DMS153 (cell line): Measurements from ENCODE around the gene RPL27A.
A peak's percentile ranks its signal among the peaks of the same experiment; 100 is the strongest.
"Not testable (repeated sequence)": the region's sequence is repeated elsewhere in the genome, so short reads cannot be mapped to it uniquely, and the experiment has no call there.

Experiments used
- DNase-seq: peaks from one replicate; lab custom pipeline; 2025; lab: John Stamatoyannopoulos, UW

Gene RPL27A

DNA sequence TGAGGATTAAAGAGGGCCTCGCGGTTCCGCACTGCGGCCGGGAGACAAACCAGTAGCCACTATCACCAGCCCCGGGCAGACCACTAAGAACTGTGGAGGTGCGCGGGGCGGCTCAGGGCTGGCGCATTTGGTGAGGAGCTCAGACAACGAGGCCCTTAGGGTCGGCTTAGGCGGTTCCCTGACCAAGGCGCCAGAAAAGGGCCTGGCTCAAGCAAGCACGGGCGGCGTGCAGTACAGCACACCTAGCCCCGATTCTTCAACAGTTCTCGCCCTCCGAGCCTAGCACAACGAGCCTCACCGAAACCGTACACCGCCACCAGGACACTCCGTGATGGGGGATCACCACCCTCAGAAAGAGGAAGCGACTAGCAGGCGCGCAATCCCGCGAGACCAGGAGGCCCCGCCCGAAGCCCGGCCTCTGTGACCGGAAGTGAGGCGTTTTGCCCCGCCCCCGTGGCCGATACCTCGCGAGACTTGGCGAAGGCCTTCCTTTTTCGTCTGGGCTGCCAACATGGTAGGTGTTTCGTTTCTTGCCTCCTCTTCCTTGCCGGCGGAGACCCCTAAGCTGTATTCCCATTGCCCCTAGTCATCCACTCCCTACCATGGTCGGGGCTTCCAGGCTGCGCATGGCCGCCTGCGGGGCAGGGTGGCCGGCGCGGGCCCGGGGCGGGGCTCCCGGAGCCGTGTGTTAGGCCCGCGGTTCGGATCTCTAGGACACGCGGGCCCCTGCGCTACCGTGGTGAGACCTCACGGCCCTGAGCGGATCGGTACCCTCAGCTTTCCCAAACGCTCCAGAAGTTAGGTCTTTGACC, at the start of gene RPL27A, which contains the start of gene TRIM66:
RPL27A (plus strand) TSS at position 490 of the 812 bp plus-strand sequence; CDS start at position 512, 22 bp downstream.
TRIM66 (minus strand) TSS at position 363 of the 812 bp plus-strand sequence. CDS start 10,391 bp downstream, outside the sequence.
- peak; percentile 93 for DNase-seq

DNA sequence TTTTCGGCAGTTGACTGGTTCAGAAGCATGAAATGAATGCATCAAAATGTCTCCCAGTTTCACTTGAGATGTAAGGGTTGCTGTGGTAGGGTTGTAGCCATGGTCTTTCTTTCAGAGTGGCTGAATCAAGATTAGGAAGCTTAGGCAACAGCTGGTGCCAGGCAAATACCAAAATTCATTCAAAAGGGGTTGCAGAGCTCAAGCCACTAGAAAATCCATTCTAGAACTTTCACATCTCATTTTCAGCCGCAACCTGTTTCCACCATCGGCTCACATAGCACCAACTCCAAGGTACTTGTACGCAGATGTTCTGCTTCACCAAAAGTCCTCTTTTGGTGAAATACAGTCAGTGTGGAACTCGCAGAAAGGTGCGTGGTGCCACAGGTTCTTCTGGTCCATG, 48.1 kb upstream of the RPL27A start:
- DNase-seq, result no peak

DNA sequence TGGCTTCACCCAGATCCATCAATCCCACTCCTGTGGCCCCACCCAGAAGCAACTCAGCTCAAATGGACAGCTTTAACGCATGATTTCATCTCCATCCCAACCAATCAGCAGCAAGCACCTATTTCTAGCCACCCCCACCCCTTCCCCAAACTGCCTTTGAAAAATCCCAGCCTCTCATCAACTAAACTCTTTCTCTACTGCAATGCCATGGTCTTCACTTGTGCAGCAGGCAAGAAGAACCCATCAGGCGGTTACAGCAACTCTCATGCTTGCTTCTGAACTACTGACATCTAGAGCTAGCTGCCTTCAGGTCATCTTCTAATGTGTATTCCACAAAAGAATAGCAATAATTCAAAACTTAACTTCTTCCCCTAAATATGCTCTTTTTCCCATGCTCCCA, 46.5 kb upstream of the RPL27A start:
- no peak for DNase-seq

DNA sequence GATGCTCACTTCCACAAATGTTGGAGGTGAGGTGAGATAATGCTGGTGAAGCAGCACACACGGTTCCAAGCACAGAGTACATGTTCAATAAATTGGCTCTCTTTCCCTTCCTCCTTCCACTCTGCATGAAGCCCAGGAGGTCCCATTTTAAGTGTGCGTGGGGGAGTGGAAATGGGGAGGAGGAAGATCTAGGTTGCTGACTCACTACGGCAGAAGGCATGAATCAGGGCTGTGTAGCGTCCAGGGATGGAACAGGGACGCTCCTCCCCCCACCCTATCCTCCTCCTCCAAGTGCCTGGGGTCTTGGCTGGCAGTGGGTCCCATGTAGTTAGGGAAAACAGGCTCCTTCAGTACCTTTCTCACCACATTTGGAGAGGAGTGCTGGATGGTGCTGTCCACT, 44.3 kb upstream of the RPL27A start:
- no peak for DNase-seq

DNA sequence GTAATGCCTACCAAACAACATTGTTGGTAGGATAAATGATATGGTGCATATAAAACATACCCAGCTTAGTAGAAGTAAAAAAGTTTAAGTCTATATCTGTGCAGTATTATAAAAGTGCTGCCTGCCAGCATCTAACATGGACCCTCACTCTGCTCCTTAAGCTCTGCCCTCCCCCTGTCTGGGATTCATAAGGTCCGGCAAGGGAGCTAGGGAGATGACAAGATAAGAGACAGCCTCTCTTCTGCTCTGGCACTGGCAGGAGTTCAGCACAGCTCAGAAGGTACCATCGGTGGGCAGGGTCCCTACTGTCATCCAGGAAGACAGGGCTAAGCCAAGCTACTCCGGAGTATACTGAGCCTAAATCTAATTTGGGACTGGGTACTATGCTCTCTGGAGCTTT, 42.9 kb upstream of the RPL27A start:
- no peak for DNase-seq

DNA sequence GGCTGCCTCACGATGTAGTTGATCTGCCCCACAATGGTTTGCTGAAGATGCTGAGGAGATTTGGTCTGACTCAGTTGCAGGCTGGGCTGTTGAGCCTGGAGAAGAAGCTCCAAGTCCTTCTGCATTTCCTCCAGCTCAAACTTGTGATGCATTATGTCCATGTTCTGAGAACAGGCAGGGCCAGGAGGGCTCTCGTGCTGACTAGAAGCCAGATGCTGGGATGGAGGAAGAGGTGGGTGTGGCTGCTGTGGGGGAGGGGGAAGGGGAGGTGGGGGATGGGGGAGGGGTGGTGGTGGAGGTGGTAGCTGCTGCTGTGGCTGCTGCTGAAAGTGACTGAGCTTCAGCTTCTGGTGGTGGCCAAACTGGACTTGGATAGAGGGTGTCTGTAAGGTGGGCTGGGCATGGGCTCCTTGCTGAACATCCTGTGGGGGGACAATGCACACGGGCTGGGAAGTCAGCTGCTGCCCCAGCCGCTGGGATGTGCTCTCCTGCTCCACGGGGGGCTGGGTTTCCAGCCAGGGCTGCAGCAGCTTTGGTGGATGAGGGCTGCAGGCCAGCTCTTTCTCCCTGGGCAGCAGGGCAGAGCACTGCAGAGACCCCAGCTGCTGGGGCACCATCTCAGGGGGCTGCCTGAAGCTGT, 42.2 kb upstream of the RPL27A start:
- no peak for DNase-seq

DNA sequence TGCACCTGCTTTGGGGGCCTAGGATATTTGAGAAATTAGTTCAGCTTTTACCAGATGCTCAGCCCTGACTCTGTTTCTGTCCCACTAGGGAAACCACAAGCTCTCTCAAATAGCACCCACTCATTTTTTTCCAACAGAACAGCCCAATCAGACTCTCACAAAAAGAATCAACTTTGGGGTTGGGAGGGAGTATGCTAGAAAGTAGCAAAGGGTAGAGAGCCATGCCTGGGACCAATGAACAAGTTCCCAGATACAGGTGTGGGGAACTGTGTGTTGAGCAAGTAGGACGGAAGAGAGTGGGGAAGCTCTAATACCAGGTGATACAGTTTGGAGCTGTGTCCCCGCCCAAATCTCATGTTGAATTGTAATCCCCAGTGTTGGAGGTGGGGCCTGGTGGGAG, 41.3 kb upstream of the RPL27A start:
- DNase-seq, result no peak

DNA sequence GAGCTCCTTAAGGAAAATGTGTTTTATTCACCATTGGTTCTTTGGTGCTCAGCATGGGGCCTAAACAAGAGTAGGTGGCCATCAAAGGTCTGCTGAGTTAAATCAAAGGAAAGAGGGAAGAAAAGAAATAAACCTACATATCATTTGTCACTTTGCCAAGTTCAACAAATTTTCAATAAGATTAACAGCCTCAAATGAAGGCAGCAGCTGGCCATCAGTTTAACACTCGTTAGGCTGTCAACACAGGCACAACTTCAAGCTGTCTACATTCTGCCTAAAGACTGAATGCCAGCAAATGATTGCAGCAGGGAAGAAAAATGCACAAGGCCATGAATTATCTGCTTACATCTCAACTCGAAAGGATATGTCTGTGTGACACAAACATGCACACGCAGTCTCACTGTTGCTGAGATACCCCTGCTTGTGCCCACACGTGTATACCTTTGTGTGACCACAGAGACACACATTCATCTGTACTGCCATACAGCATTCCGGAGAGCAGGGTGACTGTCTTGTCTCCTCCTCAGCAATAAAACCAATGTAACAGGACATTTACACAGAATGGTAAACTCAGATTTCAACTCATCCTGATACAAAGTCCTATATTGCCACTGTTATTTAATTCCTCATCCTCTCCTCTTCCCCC, 40.3 kb upstream of the RPL27A start:
- DNase-seq, result no peak

DNA sequence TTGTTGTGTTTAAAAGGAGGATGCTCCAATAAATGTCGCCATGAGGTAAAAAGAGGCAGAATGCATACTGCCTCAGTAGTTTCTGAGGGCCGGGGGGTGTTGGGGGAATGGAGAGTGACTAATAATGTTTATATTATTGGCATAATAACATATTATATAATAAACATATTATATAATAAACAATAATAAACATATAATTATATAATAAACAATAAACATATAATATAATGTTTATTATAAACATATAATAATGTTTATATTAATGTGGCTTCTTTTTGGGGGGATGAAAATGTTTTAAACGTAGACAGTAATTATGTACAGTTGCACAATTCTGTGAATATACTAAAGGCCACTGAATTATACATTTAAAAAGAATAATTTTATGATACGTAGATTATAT, 35.7 kb upstream of the RPL27A start:
- no peak for DNase-seq

DNA sequence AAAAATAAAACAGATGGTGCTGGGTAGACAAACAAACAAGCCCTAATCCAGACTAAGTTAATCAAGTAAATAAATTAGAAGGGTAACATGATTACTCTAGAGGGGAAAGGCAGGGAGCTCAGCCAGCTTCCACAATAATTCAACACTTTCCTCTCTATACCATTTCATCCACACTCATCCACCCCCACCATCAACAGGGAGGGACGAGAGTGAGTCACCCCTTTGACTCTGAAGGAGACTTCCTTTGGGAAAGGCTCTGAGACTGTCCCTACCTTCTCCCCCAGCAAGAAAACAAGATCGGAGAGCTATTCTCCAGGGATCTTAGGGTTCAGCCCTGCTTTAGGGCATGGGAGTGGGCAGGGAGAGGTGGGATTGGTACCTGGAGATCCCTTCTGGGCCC, 33.2 kb upstream of the RPL27A start:
- no peak for DNase-seq

DNA sequence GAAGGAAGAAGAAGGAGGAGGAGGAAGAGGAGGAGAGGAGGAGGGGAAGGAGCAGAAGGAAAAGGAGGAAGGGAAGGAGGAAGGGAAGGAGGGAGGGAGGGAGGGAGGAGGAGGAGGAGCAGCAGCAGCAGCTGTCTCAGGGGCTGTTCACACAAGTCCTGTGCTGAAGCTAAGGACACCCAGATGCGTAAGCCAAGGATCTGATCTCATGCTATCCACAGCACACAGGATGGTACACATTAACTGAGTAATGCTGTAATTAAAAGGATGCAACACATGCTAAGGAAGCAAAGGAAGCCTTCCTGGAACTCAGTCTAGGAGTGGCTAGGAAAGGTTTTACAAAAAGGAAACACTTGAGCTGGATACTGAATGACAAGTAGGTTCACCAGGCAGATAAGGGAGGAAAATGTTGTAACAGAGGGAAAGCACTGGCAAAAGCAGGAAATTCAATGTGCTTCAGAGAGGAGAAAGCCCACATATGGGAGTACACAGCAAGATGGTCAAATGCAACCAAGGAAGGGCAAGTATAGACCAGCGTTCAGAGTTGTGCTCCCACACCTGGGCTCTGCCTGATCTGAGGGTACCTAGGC, 32.1 kb upstream of the RPL27A start:
- DNase-seq, result no peak

DNA sequence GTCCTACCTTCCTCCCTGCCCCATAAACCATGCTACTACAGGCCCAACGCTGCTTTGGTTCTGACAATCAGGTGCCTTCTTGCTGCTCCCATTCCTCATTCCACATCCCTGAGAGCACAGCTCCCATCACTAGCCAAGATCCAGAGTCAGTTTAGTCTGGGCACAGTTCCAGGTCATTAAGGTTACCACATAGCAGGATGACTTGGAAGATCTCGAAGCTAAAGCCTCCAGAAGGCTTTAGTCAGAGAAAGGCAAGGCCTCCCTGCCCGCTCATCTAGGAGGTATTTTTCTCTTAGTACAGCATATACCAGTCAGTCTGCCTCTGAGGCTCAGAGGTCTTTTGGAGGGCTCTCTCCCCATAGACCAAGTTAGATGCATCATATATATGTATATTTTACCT, 30.5 kb upstream of the RPL27A start:
- DNase-seq, result no peak

DNA sequence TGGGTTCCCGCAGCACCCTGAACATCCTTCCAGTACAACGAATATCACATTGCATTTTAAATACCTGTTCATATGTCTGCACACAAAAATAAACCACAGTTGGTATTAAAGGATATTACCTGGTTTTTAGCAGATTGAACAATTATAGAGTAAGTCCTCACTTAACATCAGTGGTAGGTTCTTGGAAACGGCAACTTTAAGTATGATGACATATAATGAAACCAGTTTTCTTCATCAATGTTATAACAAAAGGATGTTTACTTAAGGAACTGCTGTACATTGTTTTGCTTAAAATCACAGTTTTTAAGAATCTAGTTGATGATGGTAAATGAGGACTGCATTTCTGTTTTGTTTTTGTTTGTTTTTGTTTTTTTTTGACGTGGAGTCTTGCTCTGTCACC, 28.1 kb upstream of the RPL27A start:
- DNase-seq, result no peak

DNA sequence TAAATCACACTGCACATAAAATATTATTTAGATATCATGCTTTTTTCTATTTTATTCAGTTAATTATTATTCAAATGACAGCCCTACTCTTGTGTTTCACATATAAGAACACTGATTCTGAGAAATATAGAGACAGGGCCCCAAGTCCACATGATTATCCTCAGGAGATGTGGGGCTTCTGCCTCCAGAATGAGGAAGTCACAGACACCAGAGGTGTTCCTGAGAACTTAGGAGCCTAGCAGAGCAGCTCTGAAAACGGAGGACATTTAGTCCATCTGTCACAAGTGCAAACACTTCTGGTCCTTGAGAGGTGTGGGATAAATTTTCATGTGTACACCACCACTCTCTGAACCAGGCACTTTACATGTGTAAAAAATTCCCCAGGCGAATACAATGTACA, 26.3 kb upstream of the RPL27A start:
- DNase-seq, result no peak

DNA sequence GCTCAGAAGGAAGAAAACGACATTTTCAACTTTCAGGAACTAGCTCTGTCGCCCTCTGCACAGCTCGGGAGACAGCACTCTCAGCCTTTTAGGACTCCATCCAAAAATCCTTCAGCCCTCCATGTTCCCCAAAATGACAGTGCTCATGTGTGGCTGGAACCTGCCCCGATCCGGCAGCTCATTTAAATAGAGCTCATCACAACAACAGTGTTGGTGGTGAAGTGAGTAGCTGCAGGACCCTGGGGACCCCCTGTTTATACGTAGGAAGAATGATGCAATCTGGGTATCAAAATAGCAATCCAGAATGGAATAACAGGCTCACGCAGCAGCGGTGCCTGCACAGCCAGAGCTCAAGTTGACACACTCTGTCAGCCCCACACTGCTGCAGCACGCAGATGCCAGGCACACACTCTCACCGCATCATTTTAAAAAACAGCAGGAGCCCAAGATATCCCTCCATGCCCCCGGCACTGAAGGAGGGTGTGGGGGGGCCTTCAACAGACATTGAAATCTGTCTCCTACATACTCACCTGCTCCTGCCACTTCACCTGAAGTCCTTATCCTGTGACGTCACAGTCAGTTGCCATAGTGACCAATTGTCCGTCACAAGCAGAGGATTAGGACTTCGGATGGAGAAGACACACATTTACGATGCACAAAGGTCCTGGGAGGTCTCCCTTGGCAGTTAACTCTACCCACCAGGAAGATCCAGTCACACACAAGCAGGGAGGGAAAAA, 24.1 kb upstream of the RPL27A start:
- peak; percentile 21 for DNase-seq

DNA sequence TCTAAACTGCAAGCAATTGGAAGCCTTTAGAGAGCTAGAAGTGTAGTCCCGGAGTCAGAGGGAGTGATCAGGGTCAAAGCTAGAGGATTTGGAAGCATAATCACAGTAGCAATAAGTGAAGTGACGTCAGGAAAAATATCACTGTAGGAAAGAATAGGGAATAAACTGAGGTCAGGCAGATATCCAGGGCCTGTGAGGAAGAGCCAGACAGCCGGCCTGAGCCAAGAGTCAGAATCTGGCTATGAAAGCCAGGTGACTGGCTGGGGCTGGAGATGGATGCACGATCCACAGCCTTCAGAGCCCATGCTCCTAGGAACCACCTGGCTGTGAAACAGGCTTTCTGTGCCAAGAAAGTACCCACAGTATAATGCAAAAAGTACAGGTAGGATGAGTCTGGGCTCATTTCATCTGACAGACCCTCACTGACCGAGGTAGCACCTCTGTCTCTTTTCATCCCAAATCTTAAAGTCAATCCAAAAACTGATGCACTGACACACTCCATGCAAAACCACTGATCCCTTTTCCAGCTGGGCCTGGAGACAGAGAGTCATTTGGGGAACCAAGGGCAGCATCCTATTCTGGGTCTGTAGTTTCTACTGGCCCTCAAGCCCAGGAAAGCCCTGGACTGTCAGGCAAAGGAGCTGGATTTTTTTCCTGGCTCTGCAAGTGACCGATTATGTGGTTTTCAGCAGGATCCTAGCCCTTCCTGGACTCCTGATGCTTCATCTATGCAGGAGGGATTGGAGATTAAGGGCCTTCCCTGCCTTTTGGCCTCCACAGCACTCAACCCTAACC, 21.4 kb upstream of the RPL27A start:
- DNase-seq, result no peak

DNA sequence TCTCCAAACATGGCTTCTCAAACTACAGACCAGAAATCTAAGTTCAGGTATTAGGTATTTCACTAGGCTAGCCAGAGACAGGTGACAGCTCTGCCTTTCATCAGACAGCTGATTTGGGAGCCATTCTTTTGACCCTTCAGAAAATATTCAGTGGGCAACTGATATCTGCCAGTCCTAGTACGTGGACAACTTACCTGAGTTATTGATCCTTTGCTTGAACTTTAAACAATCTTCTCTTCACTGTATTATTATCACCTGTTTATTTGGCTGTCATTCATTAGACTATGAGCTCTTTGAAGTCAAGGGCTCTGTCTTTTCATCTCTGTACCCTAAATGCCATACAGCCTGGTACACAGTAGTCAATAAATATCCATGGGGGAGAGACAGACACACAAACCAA, 17.4 kb upstream of the RPL27A start:
- DNase-seq, result no peak

DNA sequence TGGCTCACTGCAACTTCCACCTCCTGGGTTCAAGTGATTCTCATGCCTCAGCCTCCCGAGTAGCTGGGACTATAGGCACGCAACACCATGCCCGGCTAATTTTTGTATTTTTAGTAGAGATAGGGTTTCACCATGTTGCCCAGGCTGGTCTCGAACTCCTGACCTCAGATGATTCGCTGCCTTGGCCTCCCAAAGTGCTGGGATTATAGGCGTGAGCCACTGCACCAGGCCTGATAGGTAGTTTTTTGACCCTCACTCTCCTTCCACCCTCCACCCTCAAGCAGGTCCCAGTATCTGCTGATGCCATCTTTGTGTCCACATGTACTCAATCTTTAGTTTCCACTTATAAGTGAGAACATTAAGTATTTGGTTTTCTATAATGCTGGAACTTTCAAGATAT, 12.5 kb upstream of the RPL27A start:
- not testable (repeated sequence) for DNase-seq

DNA sequence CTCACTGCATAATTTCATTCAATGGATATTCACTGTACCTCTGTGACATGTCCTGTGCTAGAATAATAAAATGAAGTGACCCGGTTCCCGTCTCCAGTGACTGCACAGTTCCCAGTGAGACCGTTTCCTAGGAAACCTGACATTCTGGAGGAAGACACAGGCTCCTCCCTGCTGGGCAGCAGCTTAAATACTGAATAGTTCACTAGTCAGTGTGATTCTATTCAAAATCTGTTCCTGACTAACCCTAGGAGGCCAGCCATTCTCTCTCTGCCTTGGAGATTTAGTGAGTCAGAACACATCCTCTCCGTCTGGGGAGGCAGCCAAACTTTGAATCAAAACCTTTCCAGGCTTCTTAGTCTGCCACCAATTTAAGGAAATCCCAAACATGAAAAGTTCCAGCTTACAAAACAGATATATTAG, 11.4 kb upstream of the RPL27A start:
- no peak for DNase-seq

DNA sequence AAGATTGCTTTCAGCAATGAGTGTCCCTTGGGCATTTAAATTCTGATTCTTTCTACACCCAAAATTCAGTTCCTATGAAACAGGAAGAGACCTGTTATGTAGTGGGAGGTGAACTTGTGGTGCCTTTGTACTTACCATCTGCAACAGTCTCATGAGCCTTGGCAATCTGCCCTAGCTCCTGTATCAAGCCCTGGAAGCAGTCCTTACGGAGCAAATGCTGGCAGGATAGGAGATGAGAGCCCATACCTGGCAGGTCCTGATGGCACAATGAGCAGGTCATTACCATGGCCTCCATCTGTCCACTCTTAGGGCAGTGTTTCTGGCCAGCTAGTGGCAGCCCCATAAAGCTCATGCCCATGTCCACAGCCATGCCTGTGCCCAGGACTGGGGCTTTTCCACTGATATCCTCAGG, 10.9 kb upstream of the RPL27A start:
- DNase-seq, result peak; percentile 23

DNA sequence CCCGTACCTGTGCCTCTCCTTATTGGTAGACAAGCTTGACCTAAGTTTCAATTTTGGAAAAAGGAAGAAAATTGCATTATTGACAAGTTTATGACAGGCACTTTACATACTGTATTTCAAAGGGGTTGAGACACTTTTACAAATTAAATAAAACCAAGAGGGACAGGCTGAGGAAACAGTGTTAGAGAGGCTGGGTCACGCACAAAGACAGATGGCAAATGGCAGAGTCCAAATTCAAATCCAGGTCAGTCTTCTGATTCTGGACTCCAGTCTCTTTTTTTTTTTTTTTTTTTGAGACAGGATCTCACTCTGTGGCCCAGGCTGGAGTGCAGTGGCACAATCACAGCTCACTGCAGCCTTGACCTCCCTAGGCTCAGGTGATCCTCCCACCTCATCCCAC, 10.2 kb upstream of the RPL27A start:
- no peak for DNase-seq
